A673 (cell line): Measurements from ENCODE around the gene MGAT3.

Experiments
- EZH2 ChIP-seq: fragments of 200-600 bp; sonication (generic); IDR thresholded peaks from 2 replicates; pipeline ENCODE4 v1.6.1; 2017; ENCODE audit warnings: borderline replicate concordance, low read depth, mild to moderate bottlenecking, mixed read lengths, antibody characterized with exemption, low read length; ENCODE audit not compliant: poor library complexity, severe bottlenecking
- TF ChIP-seq, protein P1 (sequence below): fragments of 300-800, 200-600 bp; sonication (generic); conservative IDR thresholded peaks from 2 replicates; pipeline ENCODE4 v1.5.1; 2017; ENCODE audit warnings: low read depth, mild to moderate bottlenecking, antibody characterized with exemption, low read length, moderate library complexity, mixed read lengths

GRCh38 chr22:39469326-39469680 lies 12.5 kb downstream of the MGAT3 start:
- TF ChIP-seq, protein P1, sequence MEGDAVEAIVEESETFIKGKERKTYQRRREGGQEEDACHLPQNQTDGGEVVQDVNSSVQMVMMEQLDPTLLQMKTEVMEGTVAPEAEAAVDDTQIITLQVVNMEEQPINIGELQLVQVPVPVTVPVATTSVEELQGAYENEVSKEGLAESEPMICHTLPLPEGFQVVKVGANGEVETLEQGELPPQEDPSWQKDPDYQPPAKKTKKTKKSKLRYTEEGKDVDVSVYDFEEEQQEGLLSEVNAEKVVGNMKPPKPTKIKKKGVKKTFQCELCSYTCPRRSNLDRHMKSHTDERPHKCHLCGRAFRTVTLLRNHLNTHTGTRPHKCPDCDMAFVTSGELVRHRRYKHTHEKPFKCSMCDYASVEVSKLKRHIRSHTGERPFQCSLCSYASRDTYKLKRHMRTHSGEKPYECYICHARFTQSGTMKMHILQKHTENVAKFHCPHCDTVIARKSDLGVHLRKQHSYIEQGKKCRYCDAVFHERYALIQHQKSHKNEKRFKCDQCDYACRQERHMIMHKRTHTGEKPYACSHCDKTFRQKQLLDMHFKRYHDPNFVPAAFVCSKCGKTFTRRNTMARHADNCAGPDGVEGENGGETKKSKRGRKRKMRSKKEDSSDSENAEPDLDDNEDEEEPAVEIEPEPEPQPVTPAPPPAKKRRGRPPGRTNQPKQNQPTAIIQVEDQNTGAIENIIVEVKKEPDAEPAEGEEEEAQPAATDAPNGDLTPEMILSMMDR = no peak
- no peak for TF ChIP-seq EZH2
